Right lobe of liver (tissue), 6 donors: ENCODE results near the gene BCL6. TPM values are rescaled to one million over a fixed set of nuclear protein-coding genes. Genes with fewer than 3 reads are reported as not detected.

Experiments
- ATAC-seq, 4 donors: fragments of 200-7000 bp; cut with Tn5 transposase; one replicate each; pipeline ENCODE4 v1.9.1; 2020; ENCODE audit warnings: mild to moderate bottlenecking in 4 of 4, moderate library complexity in 4 of 4
- DNase-seq, 3 donors: peaks; one replicate each; pipeline ENCODE4 v3.0.0-alpha.2; 2020
- H3K27ac ChIP-seq, 3 donors: fragments of 200-600 bp; one replicate each; pipeline ENCODE4 v1.8.0; 2022
- H3K27me3 ChIP-seq, 2 donors: fragments of 200-600 bp; one replicate each; pipeline ENCODE4 v1.8.0; 2022
- H3K36me3 ChIP-seq, 4 donors: fragments of 200-600 bp; sonication (generic) in 1 of 4; one replicate each; pipeline versions ENCODE4 v1.5.1 to v1.8.0; 2017 to 2022; ENCODE audit warnings: control low read depth in 1 of 4
- H3K4me1 ChIP-seq, 4 donors: fragments of 200-600 bp; sonication (generic) in 1 of 4; one replicate each; pipeline versions ENCODE4 v1.5.1 to v1.8.0; 2017 to 2022; ENCODE audit warnings: control low read depth in 1 of 4
- H3K4me3 ChIP-seq, 3 donors: fragments of 200-600 bp; one replicate each; pipeline ENCODE4 v1.8.0; 2022
- H3K9me3 ChIP-seq, 4 donors: fragments of 200-600 bp; sonication (generic) in 1 of 4; one replicate each; pipeline versions ENCODE4 v1.5.1 to v1.8.0; 2017 to 2022; ENCODE audit warnings: control low read depth in 1 of 4
- POLR2A ChIP-seq: fragments of 450-650 bp; IDR thresholded peaks from one replicate; pipeline ENCODE4 v1.6.1; 2017; ENCODE audit warnings: antibody characterized with exemption, mild to moderate bottlenecking
- WGBS: methylation state at CpG from one replicate; pipeline ENCODE4 v1.1.6; 2018; ENCODE audit warnings: low coverage, low lambda C conversion rate; ENCODE audit not compliant: insufficient coverage; ENCODE audit errors: missing lambda C conversion rate; 5-methylcytosine and 5-hydroxymethylcytosine counted together
- intact Hi-C, 2 donors: fragments of 100-400 bp; cut with DNase I; formaldehyde crosslinking; loops; one replicate each; pipeline versions ENCODE4 v1.11.2 to v1.14.1; 2022
- total RNA-seq, 6 experiments: library from RNA; depleted of rRNA in 2 of 6; stranded (reverse); fragments of >200 nt in 2 of 6; fragmentation: NEBNext Ultra II Directional in 3 of 6; extraction: Animal tissue kit (Norgen Biotek cat#: 25700) in 3 of 6; gene quantifications; one replicate each; pipeline versions ENCODE4 v1.1.0 to v1.2.4, GENCODE V29; 2016 to 2023
- TF ChIP-seq, protein P1 (sequence below), 4 donors: fragments of 200-600 bp in 3 of 4; fragments of 450-650 bp in 1 of 4; IDR thresholded peaks; one replicate each; pipeline versions ENCODE4 v1.5.1 to v1.8.0; 2016 to 2022; ENCODE audit warnings: antibody characterized with exemption in 4 of 4, mild to moderate bottlenecking in 2 of 4
- donor health status: DM: no; HTN: yes; CAD: no.
- donor health status: DM: no; HTN: no; CAD: no.
- donor health status: DM: no; HTN: no; CAD: no.
- donor health status: DM: no; HTN: yes; CAD: no.
- donor health status: DM: no; HTN: yes; CAD: no.

BCL6 gene
- total RNA-seq, 6 experiments from 2014 or later, result 29.1 to 67.5 (median 41.8) TPM

DNA sequence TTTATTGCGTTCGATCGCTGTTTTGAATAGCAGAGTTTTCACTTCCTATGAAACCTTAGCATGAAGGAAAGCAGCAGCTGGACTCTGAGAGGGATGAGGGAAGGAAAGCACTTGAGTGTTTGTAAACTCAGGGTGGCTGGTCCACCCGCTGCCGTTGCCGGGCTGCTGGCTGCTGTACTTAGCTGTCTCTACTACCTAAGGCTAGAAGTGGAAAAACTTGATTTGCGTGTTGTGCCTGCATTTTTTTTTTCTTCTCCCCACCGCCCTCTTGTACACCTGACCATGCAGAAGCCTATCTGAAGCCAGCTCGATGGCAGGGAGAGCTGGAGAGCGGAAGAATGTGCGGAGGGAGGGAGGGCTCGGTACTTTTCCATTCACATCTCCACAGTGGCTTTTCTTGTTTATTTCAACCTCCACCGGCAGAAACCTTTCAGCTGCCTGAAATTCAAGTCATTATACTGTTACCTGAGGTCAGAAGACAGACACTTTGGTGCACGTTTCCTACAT lies 4.8 kb upstream of the BCL6 start:
- Histone ChIP-seq H3K36me3 (no peaks in the 10 kb centered on the region), H3K27me3 (no peaks in the 10 kb centered on the region), H3K4me1 (peaks cover 0 to 36% (median 9%) of the 10 kb centered on the region in 4 donors), H3K4me3 (peak overlapping the region; percentile 7 to 42 (median 31)), H3K9me3 (no peaks in the 10 kb centered on the region), H3K27ac (peak overlapping the region in 2 of 3 donors; percentile 99 to 100)
- intact Hi-C loops, result no loop called here
- 26% methylated on average over 14 of the region's 14 CpGs for WGBS
- peak; percentile 25 for TF ChIP-seq POLR2A
- TF ChIP-seq, protein P1, sequence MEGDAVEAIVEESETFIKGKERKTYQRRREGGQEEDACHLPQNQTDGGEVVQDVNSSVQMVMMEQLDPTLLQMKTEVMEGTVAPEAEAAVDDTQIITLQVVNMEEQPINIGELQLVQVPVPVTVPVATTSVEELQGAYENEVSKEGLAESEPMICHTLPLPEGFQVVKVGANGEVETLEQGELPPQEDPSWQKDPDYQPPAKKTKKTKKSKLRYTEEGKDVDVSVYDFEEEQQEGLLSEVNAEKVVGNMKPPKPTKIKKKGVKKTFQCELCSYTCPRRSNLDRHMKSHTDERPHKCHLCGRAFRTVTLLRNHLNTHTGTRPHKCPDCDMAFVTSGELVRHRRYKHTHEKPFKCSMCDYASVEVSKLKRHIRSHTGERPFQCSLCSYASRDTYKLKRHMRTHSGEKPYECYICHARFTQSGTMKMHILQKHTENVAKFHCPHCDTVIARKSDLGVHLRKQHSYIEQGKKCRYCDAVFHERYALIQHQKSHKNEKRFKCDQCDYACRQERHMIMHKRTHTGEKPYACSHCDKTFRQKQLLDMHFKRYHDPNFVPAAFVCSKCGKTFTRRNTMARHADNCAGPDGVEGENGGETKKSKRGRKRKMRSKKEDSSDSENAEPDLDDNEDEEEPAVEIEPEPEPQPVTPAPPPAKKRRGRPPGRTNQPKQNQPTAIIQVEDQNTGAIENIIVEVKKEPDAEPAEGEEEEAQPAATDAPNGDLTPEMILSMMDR (IDR thresholded peaks at IDR 0.05), result no peak
- ATAC-seq (peak; percentile 31 to 69 (median 51)), DNase-seq (peak in 2 of 3 donors; percentile 60 to 68)

DNA sequence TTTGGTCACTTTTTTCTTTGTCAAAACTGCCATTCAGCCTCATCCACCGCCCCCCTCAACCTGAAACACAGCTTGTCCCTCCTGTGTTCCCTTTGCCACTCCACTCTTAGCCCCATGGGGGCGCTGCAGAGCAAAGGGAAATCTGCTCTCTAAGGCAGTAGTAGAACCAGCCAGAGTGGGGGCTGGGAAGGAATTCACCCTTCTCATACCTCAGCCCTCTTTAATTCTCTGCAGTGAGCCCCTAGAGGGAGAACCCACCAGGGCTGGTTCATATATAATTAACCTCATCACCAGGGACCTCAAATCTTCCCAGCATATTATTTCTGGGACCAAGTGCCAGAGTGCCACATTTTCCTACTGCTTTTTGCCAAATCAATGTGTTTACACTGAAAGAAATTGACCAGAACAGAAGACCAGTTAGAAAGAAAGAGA lies 2.8 kb upstream of the BCL6 start:
- Histone ChIP-seq H3K27me3 (no peaks in the 10 kb centered on the region), H3K27ac (peak overlapping the region in 2 of 3 donors; percentile 99 to 100), H3K4me3 (no peak overlapping the region), H3K4me1 (peaks cover 0 to 36% (median 9%) of the 10 kb centered on the region in 4 donors), H3K9me3 (no peaks in the 10 kb centered on the region), H3K36me3 (no peaks in the 10 kb centered on the region)
- DNase-seq (peak; percentile 89 to 93 (median 92)), ATAC-seq (peak; percentile 42 to 69 (median 52))
- intact Hi-C loops, result loop anchor here in 1 of 2 donors (10.0 kb wide), 2 partner anchors 1197 to 1407 kb away; no protein-coding TSS in a partner anchor
- no peak for TF ChIP-seq POLR2A
- TF ChIP-seq, protein P1 (IDR thresholded peaks at IDR 0.05), result peak; percentile 94 to 99 (median 96)
- 0% methylated on average over 2 of the region's 2 CpGs for WGBS

DNA sequence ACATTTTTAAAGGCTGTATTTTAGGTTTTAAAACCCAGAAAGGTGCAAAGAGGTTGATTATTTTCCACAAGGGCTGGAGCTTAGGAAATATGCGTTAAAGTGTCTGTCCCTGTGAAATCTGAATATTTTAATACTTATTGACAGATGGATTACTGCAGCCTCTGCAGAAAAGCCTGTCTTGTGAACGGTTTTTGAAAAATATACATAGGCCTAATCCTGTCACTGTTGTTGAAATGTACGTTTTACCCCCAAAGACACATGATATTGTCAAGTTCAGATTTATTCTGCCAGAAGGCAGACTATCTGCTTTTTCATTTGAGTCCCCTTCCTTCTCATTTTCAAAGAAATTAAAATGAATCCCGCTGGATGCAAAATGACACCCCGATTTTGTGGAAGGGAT lies 2.2 kb upstream of the BCL6 start:
- DNase-seq, result no peak
- no peaks in the 10 kb centered on the region for H3K27me3 ChIP-seq
- no peak for TF ChIP-seq POLR2A
- TF ChIP-seq, protein P1 (IDR thresholded peaks at IDR 0.05), result no peak
- intact Hi-C loops, result loop anchor here in 1 of 2 donors (10.0 kb wide), 2 partner anchors 1197 to 1407 kb away; no protein-coding TSS in a partner anchor
- H3K27ac ChIP-seq, result peak overlapping the region; percentile 99 to 100 (median 99)
- ATAC-seq, result no peak
- H3K9me3 ChIP-seq, result no peaks in the 10 kb centered on the region
- peak overlapping the region in 1 of 3 donors; percentile 67 for H3K4me3 ChIP-seq
- H3K4me1 ChIP-seq, result peaks cover 0 to 36% (median 9%) of the 10 kb centered on the region in 4 donors
- H3K36me3 ChIP-seq, result no peaks in the 10 kb centered on the region
- 33% methylated on average over 5 of the region's 5 CpGs for WGBS

DNA sequence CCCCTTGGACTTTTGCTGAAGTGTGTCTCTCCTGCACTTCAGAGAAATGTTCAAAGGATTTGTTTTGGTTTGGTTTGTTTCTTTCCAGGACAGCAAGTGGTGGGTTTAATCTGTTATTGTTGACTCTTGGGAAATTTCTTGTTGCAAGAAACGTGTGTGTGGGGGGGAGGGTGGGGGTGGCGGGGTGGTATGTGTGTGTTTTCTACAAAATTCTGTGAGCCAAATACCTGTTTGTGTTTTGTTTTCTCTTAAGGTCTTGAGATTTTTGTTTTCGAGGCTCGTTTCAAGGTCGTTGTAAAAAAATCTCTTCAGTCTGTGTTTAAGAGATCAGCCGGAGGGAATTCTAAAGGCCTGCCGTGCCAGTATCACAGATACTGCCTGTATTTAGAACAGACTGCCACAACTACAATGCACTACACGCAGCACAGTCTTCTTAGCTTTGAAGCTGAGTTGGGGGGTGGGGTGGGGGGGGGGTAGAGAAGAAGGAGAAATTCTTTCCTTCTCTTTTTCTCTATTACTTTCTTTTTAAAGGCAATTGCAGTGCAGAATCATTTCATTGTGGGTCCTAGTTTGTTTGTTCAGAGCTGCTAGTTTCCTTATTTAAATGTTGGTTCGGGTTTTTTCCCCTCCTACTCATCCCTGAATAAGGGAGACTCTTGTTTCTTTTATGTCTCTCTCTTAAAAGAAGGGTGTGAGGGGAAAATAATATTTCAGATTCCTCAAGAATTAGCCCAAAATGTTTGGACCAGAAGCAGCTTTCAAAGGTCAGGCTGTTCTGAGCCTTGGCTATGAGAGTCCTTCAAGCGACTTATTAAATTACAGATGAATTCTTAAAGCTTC lies 1.4 kb upstream of the BCL6 start:
- Histone ChIP-seq H3K9me3 (no peaks in the 10 kb centered on the region), H3K36me3 (no peaks in the 10 kb centered on the region), H3K4me1 (peaks cover 0 to 36% (median 9%) of the 10 kb centered on the region in 4 donors), H3K27ac (peak overlapping the region; percentile 99 to 100 (median 99)), H3K4me3 (peak overlapping the region; percentile 67 to 73 (median 67)), H3K27me3 (no peaks in the 10 kb centered on the region)
- DNase-seq (no peak), ATAC-seq (no peak)
- 12% methylated on average over 10 of the region's 10 CpGs for WGBS
- TF ChIP-seq, protein P1 (IDR thresholded peaks at IDR 0.05), result no peak
- TF ChIP-seq POLR2A, result no peak
- intact Hi-C loops, result loop anchor here in 1 of 2 donors (10.0 kb wide), 2 partner anchors 1198 to 1408 kb away; no protein-coding TSS in a partner anchor
